DMS 273 (cell line): ENCODE measurements around the gene GANC.

Source experiments
- DNase-seq: peaks from one replicate; lab custom pipeline; 2025; ENCODE audit not compliant: unreplicated experiment; lab: John Stamatoyannopoulos, UW

Gene GANC

DNA sequence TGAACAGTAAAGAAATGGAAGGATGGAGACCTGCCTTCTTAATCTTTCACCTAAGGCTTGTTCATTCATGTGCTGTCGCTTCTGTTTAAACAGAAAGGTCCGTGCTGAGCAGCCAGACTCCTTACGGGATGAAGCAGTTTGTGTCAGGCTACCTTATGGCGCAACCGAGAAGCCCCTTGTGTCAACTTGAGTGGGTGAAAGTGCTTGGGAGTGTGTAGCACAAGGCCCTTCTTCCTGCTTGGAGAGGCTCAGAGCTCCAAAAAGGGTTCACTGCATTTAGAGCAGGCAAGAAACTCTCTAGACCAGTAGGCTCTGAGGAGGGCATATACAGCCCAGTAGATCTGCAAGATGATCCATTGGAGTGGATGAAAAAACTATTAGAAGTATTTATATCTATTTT is 102.3 kb downstream of the GANC start:
- no peak for DNase-seq

DNA sequence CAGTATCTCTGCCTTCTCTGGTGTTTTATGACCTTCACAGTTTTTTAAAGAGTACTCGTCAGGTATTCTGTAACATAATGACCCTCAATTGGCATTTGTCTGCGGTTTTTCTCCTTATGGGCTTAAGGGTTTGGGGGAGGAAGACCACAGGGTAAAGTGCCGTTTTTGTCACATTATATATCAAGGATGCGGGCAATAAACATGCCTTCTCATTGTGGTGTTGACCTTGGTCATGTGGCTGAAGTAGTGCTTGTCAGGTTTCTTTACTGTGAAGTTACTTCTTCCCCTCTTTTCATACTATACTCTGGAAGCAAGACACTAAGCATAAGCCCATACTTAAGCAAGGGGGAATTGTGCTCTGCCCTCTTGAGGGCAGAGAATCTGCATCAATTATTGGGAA is 102.9 kb downstream of the GANC start:
- no peak for DNase-seq

DNA sequence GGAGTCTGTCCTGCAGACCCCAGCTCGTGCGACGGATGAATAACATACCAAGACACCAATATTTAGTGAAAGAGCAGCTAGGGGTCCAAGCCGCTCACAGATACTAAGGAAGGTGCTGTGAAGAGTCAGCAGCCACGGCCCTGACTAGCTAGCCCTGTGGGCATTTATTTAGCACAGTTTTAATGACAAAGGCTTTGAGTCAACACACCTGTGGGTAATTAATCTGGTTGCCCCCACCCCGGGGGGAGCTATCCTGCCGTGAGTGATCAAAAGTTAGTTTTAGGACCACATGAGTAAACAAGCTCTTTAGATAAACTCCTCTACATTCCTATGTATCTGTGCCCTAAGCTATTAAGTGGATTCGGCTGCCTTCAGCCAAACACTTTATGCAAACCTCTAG is 105.0 kb downstream of the GANC start:
- DNase-seq, result no peak

DNA sequence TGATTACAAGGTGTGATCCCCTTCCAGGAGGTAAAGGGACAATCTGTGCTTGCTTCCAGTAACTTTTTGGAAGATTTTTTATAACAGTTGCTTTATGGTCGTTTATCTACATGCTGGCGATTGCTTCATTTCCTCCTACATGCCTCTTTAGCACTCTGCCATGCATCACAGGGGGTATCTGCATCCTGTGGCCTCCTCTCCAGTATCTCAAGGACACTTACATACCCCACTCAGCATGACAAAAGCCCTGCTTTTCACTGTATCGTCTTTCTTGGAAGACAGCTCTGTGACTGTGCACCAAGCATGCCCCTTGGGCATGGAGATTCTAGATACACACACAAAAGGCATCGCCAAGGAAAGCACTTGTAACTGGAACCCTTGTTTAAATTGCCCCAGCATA is 111.6 kb downstream of the GANC start:
- no peak for DNase-seq

DNA sequence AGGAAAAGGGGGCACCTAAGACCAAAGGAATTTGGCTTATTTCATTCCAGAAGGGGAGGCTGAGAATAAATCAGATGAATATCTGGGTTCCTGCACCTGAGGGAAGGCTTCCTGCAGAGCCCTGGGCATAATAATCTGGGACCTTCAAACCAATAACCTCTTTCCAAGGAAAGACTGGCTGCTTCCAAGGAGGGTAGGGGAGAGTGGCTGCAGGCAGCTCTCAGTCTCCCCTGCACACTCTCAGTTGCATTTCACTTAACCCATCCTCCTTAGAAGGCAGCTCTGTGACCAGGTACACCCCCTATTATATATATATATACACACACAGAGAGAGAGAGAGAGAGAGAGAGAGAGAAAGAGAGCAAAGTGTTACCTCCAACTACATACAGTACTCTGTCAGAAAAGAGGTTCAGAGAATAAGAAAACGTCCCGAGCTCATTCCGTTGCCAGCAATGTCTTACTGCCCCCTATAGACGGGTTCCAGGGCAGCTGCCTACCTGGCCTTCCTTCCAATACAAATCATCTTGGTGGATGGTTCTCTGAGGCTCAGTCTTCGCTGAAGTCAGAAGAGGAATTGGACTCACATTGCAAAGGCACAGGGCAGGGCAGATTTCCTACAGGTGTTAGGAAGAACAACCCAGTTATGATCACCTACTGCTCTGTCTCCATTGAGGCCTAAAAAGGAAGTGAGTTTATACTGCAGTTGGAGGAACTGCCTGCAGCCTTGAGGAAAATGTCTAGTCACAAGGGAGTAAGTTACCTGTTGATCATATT is 112.4 kb downstream of the GANC start:
- peak; percentile 66 for DNase-seq

DNA sequence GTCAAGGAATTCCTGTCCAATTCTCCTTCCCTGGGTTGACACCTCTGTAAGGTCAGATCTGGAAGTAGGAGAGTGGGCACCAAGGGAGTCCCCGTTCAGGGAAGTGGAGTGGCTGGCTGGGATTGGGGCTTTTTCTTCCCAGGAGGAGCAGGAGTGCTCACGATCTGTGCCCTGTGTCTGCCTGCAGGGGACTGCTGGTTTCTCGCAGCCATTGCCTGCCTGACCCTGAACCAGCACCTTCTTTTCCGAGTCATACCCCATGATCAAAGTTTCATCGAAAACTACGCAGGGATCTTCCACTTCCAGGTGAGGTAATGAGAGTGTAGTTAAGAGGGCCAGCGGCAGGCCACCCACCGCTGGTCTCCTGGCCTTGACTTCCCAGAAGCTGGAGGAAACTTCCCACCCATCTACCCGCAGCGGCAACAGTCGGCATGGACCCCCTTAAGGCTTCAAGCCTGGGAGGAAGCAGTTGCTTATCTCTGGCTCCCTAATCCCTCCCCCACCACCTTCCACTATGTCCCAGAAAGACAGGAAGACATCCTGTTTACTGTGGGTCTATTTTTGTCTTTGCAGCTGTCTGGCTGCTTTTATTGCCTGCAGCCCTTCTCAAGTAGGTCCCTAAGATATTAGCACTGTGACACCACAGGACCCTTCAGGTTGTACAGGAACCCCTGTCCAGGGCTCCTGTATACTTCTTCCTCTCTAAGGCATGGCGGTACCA is 113.1 kb downstream of the GANC start:
- no peak for DNase-seq

DNA sequence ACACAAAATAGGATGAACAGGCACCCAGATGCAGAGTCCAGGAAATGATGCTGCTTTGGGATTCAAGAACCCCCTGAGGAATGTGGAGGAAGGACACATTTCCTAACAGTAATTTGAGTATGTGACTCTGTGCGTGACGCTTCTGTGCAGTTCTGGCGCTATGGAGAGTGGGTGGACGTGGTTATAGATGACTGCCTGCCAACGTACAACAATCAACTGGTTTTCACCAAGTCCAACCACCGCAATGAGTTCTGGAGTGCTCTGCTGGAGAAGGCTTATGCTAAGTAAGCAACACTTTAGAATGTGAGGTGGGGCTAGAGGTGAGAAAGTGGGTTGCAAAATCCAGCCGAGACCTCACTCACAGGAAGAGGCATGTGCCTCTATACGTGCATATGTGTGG is 114.6 kb downstream of the GANC start:
- no peak for DNase-seq

DNA sequence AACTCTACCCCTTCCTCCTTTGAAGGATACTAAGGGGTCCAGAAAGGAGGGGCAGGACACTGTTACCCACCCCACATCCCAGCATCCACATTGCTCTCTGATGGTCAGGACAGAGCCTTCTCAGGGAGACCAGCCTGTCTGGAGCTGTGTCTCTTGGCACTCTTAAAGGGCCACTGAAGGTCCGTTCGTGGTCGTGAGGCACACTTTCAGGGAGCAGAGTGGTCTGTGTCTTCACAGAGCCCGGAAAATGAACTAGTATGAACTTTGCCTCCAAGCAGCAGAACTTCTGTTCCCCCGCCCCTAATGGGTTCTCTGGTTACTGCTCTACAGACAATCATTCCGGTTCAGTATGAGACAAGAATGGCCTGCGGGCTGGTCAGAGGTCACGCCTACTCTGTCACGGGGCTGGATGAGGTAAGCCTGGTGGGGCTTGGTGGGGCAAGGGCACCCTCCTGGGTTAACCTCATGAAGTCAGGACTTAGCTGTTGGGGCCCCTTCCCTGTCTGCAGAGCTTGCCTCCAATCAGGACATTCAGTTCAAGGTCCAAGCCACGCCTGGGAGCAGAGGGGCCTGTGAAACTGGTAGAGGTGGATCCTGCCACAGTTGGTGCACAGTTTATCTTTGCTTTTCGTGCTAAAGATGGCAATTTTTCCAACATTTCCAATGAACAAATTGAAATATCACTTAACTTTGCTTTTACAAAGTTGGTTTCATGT is 119.5 kb downstream of the GANC start:
- DNase-seq, result no peak

DNA sequence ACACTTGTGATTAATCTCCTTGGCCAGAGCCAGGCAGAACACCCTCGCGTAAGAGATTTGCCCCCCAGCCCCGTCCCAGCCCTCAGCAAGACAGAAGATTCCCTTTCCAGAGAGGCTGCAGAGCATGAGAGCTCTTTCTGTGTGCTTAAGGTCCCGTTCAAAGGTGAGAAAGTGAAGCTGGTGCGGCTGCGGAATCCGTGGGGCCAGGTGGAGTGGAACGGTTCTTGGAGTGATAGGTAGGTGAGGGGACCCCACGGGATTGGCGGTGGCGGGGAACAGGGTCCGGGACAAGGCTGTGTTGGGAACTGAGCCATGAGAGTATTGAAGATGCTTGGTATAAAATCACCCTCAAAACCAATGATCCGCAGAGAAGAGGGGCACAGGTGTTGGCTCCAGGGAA is 121.1 kb downstream of the GANC start:
- no peak for DNase-seq

DNA sequence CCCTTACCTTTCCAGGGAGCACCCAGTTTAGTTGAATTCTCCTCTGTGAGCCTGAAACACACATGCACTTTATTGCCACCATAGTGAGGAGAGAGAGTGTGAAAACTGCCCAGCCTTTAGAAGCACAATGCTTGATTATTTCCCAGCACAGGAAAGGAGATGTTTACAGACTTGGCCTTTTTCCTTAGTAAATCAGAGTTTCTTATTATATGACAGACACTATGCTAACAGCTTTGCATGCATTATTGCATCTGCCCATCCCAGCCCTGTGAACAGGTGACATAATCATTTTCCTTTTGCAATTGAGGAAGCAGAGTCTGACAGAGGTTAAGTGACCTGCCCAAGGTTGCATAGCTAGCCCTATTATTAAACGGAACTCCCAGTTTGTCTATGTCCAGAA is 122.8 kb downstream of the GANC start:
- DNase-seq, result no peak

DNA sequence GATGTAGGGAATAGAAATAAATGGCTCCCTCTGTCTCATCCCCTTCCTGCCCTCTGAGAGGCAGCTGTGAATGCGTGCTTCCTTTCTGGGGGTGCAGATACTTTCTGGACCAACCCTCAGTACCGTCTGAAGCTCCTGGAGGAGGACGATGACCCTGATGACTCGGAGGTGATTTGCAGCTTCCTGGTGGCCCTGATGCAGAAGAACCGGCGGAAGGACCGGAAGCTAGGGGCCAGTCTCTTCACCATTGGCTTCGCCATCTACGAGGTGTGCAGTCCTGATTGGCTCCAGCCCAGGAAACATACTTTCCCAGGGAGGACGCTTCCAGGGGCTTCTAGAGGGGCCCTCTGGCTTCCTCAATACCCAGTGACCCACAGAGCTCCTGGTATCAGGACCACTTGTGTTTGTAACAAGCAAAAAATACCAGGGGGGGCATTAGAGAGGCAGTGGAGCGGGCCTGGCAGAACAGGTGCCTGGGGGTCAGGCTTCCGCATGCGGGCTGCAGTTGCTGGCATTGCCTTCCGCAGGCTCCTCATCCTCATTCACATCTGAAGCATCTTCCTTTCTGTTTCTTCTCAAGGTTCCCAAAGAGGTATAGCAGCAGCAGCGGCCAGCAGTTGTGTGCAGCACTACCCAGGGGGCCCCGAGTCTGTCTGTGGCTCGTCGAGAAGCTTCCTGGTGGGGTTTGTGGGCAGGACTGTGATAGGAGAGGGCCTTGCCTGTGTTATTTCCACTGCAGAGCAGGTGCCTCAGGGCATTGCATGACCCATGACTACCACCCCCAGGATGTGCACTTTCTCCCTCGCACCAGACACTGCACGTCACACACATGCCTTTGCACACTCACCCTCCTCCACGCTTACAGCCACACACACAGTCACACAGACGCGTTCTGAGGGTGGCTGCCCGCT is 128.8 kb downstream of the GANC start:
- DNase-seq, result no peak

DNA sequence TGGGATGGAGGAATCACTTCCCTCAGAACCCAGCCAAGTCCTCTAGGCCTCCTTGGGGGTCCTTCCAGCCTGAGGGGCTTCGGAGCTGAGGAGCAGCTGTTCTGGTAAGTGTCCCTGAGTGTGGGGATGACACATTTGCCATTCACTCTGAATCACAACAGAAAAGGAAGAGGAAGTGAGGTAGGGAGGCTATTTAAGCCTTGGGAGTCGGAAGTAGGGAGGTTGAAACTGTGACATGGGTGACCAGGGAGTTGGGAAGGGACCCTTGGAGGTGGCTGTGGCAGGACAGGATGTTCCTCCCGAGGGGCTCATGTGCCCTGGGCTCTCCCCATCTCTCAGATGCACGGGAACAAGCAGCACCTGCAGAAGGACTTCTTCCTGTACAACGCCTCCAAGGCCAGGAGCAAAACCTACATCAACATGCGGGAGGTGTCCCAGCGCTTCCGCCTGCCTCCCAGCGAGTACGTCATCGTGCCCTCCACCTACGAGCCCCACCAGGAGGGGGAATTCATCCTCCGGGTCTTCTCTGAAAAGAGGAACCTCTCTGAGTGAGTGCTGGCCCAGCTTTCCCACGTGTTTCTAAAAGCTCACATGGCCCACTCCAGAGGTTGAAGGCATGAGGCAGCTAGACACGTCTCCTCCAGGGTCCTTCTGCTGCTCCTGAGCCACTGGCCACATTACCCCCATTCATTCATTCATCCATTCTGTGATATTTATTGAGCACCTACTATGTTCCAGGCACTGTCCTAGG is 129.6 kb downstream of the GANC start:
- no peak for DNase-seq

DNA sequence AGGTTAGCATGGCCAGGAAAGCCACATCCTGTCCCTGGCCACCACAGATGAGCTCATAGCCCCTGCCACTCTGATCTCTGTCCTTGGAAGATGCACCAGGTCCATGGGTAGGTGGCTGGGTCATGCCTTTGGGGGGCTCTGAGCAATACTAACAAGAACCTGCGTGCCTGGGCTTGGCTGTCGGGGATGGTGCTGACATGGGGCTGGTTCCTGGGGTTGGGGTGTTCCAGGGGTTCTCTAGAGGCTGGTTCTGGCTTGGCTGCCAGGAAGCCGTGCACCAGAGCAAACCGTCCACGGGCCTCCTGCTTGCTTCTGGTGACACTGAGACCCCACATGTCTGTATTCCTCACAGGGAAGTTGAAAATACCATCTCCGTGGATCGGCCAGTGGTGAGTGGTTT is 130.4 kb downstream of the GANC start:
- no peak for DNase-seq

DNA sequence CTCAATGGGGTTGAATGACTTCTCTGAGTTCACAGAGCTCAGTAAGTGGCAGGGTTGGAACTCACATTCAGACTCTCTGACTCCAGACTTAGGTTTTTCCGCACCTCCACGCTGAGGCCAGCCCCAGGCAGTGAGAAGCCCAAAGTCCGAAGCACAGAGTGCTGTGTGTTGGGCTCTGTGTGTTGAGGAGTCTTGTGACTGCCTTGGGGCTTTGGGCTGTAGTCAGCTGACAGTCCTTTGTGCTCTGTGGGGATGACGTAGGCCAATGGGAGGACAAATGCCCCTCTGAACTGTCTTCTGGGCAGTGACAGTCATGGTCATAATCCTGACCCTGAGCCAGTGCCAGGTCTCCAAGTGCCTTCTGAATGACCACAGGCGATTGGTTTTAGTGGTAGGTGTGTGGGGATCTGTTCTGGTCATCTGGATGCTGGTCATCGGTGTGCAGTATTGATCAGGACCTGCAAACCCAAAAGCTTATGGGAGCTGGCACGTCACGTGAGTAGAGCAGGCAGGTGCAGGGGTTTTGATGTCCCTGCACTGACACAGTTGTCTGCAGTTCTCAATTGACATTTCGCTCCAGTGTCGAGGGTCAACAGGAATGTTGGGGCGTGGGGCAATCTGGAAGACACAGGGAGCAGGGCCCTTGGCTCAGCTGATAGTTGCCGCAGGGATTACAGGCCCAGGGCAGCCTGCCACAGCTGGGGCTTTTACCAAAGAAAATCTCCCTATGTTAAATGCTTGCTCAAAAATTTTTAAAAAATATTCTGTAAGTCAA is 131.6 kb downstream of the GANC start:
- DNase-seq, result no peak

DNA sequence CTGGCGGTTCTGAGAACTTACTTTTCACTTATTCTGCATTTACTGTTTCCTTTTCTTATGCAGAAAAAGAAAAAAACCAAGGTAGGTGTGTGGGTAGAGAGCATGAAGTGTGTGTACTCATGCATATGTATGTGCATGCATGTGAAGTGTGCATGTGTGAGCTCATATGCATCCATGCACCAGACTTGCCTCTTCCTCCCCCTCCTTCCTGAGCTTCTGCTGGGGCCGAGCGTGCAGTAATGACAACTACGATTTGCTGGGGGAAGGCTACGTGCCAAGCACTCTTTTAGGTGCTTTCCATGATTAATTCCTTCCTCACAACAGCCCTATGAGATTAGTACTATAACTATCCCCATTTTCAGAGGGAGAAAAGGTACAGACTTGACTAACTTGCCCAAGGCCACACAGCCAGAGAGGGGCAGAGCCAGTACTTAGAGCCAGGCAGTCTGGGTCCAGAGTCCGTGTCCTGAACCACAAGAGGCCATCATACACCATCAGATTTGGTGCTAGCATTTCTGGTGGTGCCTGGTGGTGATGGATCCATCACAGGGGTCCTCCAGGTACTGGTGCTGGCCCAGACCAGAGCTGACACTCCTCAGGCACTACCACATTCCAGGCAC is 133.0 kb downstream of the GANC start:
- DNase-seq, result no peak
